ENCODE results near the gene MOV10. TPM values are rescaled to one million over a fixed set of nuclear protein-coding genes. Genes with fewer than 3 reads are reported as not detected.

Gene MOV10
- total and polyA plus RNA-seq, 10 of the 15 experiments (the other 5 are each of a cell fraction or from before 2014, with no cell fraction given) = 21.0 to 80.3 (median 49.8) TPM

DNA sequence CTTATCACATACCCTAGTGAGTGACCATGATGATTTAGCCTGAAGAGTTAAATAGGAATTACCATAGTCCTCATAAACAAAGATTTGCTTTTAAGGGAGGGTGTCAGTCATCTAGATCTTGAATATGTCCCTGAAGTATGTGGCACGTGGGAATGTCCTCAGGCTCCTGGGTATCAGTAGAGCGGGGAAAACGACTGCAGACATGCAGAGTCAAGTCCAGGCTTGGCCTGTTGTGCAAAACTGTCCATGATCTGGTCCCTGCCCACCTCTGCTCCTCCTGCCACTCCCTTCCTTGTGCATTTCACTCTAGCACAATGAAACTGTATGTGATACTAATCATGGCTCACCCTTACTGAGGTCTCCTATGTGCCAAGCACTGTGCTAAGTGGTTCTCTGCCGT is 12.9 kb downstream of the MOV10 start (continued):
- TF ChIP-seq ZZZ3 (IDR thresholded peaks at IDR 0.05; ENCODE audit: control insufficient read depth, insufficient read length, low read depth) = no peak
- TF ChIP-seq ZNF384 (IDR thresholded peaks at IDR 0.05; ENCODE audit: borderline replicate concordance, low read depth, low read length) = no peak

DNA sequence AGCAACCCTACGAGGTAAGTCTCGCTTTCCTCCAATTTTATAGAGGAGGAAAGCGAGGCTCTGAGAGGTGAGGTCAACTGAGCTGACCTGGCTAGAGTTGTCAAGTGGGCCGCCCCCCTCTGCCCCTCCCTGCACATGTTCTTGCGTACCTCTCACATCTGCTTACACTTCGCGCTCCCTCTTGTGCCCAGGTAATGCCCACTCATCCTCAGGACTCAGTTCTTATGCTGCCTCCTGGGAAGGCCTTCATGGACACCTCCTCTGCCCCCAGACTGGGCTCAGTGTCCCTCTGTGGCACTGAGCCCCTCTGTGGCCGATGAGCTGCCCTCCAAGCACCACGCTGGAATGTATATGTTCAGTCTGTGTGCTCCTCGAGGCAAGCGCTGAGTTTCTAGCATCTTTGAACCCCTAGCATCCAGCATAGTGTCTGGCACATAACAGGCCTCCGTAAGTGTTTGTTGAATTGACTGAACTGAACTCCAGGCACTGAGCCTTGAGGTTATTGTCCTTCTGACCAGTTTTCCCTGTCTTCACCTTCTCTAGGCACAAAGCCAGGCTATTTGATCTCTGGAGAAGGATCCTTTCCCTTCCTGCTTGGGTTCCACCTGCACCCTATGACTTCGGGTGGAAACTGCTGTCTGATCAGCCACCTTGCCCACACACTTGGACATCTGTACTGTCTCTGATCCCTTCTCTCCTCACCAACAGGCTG is 13.5 kb downstream of the MOV10 start:
- BruUV-seq (replicated peaks) = no TSS peak
- POLR2A ChIA-PET = no interaction called here
- 0 out of 2 replicates have a peak, but pooled peaks cover 3% of the 10 kb centered on the region for H4K20me1 ChIP-seq (ENCODE audit: control insufficient read depth, insufficient read depth)
- H3K36me3 ChIP-seq (ENCODE audit: control insufficient read depth in 2 of 2, insufficient read depth in 2 of 2, low read length in 1 of 2) = peaks cover 3 to 10% of the 10 kb centered on the region in 2 experiments
- DNase-seq (ENCODE audit: low read depth, low spot score) (no peak), ATAC-seq (no peak), FAIRE-seq (no peak)
- no peak overlapping the region for H3K4me2 ChIP-seq (ENCODE audit: control insufficient read depth, insufficient read depth)
- no peak overlapping the region for H2AFZ ChIP-seq (ENCODE audit: control insufficient read depth, low read depth, low read length)
- no peak overlapping the region for H3K9ac ChIP-seq (ENCODE audit: control insufficient read depth, insufficient read depth, low read length)
- CTCF ChIA-PET = no interaction called here
- 90% methylated on average over 13 of the region's 13 CpGs for WGBS (ENCODE audit: insufficient coverage, insufficient replicate concordance, low lambda C conversion rate, missing lambda C conversion rate)
- no peaks in the 10 kb centered on the region for H3K27me3 ChIP-seq (replicated peaks in 1 of 2; ENCODE audit: control insufficient read depth in 2 of 2, insufficient read depth in 2 of 2, low read length in 1 of 2)
- RAD21 ChIA-PET (ENCODE audit: unreplicated experiment) = no interaction called here
- no peaks in the 10 kb centered on the region; the same call in 1 of the 2 replicates for H3K79me2 ChIP-seq (ENCODE audit: control insufficient read depth, insufficient read depth, low read length)
- intact Hi-C loops (cut with micrococcal nuclease; ENCODE audit: unreplicated experiment) = no loop called here
- no peaks in the 10 kb centered on the region for H3K9me3 ChIP-seq (replicated peaks; ENCODE audit: control insufficient read depth, insufficient read depth, low read length)
- SMC1A ChIA-PET (ENCODE audit: uncharacterized antibody, unreplicated experiment) = no interaction called here
- H3K4me3 ChIP-seq = no peak overlapping the region
- no peak overlapping the region for H3K27ac ChIP-seq (ENCODE audit: control insufficient read depth, insufficient read depth)
- TF ChIP-seq MYB (IDR thresholded peaks at IDR 0.05; ENCODE audit: borderline replicate concordance, low read depth, low read length) (no peak), ZSCAN29 (IDR thresholded peaks at IDR 0.05) (no peak), JUNB (IDR thresholded peaks at IDR 0.05) (no peak), BHLHE40 (IDR thresholded peaks at IDR 0.05; ENCODE audit: borderline replicate concordance in 1 of 2, low read depth in 2 of 2, low read length in 1 of 2) (no peak), POLR2A (IDR thresholded peaks at IDR 0.05; ENCODE audit: low read depth, low read length) (no peak), SUPT20H (IDR thresholded peaks at IDR 0.05; ENCODE audit: borderline replicate concordance, control insufficient read depth, low read depth, low read length) (no peak), TARDBP (IDR thresholded peaks at IDR 0.05; ENCODE audit: borderline replicate concordance) (no peak), ZZZ3 (IDR thresholded peaks at IDR 0.05; ENCODE audit: control insufficient read depth, insufficient read length, low read depth) (no peak), FOS (IDR thresholded peaks at IDR 0.05; ENCODE audit: borderline replicate concordance, extremely low read depth, insufficient read length) (no peak), JUND (IDR thresholded peaks at IDR 0.05; ENCODE audit: low read depth, low read length) (no peak), MEF2B (IDR thresholded peaks at IDR 0.05; ENCODE audit: partially characterized antibody, poor library complexity, severe bottlenecking) (no peak), ASH2L (IDR thresholded peaks at IDR 0.05; ENCODE audit: borderline replicate concordance, low read depth) (no peak)
- TF ChIP-seq, protein P1, sequence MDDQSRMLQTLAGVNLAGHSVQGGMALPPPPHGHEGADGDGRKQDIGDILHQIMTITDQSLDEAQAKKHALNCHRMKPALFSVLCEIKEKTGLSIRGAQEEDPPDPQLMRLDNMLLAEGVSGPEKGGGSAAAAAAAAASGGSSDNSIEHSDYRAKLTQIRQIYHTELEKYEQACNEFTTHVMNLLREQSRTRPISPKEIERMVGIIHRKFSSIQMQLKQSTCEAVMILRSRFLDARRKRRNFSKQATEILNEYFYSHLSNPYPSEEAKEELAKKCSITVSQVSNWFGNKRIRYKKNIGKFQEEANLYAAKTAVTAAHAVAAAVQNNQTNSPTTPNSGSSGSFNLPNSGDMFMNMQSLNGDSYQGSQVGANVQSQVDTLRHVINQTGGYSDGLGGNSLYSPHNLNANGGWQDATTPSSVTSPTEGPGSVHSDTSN (IDR thresholded peaks at IDR 0.05; ENCODE audit: insufficient replicate concordance, low read depth, low read length) = no peak
- TF ChIP-seq, protein P2, sequence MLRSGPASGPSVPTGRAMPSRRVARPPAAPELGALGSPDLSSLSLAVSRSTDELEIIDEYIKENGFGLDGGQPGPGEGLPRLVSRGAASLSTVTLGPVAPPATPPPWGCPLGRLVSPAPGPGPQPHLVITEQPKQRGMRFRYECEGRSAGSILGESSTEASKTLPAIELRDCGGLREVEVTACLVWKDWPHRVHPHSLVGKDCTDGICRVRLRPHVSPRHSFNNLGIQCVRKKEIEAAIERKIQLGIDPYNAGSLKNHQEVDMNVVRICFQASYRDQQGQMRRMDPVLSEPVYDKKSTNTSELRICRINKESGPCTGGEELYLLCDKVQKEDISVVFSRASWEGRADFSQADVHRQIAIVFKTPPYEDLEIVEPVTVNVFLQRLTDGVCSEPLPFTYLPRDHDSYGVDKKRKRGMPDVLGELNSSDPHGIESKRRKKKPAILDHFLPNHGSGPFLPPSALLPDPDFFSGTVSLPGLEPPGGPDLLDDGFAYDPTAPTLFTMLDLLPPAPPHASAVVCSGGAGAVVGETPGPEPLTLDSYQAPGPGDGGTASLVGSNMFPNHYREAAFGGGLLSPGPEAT (IDR thresholded peaks at IDR 0.05; ENCODE audit: low read depth) = no peak
- TF ChIP-seq, protein P3, sequence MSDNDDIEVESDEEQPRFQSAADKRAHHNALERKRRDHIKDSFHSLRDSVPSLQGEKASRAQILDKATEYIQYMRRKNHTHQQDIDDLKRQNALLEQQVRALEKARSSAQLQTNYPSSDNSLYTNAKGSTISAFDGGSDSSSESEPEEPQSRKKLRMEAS (IDR thresholded peaks at IDR 0.05; ENCODE audit: low read depth, low read length) = no peak
- TF ChIP-seq, protein P4, sequence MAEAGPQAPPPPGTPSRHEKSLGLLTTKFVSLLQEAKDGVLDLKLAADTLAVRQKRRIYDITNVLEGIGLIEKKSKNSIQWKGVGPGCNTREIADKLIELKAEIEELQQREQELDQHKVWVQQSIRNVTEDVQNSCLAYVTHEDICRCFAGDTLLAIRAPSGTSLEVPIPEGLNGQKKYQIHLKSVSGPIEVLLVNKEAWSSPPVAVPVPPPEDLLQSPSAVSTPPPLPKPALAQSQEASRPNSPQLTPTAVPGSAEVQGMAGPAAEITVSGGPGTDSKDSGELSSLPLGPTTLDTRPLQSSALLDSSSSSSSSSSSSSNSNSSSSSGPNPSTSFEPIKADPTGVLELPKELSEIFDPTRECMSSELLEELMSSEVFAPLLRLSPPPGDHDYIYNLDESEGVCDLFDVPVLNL (IDR thresholded peaks at IDR 0.05; ENCODE audit: low read depth, low read length) = no peak
- in situ Hi-C loops (cut with MboI) = no loop called here
- peaks cover 11% of the 10 kb centered on the region; the same call in 1 of the 2 replicates for H3K4me1 ChIP-seq (ENCODE audit: control insufficient read depth, insufficient read depth, low read length)

Data from GM12878 (cell line).